ENCODE results near the gene ZBTB42. TPM values are rescaled to one million over a fixed set of nuclear protein-coding genes. Genes with fewer than 3 reads are reported as not detected.

ZBTB42 gene
- total RNA-seq, 1 donor from 2014 or later: 6.0 TPM

DNA sequence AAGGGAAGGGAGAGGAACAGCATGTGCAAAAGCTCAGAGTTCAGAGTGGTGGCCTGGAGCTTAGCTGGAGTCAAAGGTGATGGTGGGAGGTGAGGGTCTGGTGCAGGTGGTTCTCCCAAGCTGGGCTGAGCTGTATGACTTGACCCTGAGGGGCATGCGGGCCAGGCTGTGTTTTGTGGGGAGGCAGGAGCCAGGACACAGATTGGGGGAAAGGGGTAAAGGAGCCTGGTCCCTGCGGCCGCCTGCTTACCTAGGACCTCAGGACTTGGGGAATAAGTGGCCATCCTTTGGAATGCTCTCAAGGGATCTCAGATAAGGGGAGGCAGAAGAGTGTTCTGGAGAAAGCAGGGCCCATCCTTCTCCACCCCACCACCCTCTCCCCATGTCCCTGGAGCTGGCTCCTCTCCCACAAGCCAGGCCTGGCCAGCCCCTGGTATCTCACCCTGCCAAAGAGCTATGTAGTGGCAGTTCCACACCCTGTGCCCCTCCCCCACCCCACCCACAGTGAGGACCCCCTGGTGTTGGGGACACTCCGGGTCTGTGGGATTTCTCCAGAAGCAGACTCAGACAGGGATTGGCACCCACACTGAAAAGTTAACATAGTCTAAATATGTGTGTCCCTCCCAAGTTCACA lies 44.2 kb downstream of the ZBTB42 start:
- DNase-seq: no peak
- peaks cover 9% of the 10 kb centered on the region for H3K27me3 Mint-ChIP-seq (ENCODE audit: unreplicated experiment)
- H3K36me3 Mint-ChIP-seq (ENCODE audit: unreplicated experiment): no peaks in the 10 kb centered on the region
- no peak overlapping the region for H3K4me3 Mint-ChIP-seq (ENCODE audit: unreplicated experiment)
- H3K4me1 Mint-ChIP-seq (ENCODE audit: low read depth, unreplicated experiment): no peaks in the 10 kb centered on the region
- TF ChIP-seq, protein P1, sequence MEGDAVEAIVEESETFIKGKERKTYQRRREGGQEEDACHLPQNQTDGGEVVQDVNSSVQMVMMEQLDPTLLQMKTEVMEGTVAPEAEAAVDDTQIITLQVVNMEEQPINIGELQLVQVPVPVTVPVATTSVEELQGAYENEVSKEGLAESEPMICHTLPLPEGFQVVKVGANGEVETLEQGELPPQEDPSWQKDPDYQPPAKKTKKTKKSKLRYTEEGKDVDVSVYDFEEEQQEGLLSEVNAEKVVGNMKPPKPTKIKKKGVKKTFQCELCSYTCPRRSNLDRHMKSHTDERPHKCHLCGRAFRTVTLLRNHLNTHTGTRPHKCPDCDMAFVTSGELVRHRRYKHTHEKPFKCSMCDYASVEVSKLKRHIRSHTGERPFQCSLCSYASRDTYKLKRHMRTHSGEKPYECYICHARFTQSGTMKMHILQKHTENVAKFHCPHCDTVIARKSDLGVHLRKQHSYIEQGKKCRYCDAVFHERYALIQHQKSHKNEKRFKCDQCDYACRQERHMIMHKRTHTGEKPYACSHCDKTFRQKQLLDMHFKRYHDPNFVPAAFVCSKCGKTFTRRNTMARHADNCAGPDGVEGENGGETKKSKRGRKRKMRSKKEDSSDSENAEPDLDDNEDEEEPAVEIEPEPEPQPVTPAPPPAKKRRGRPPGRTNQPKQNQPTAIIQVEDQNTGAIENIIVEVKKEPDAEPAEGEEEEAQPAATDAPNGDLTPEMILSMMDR (IDR thresholded peaks at IDR 0.05; ENCODE audit: partially characterized antibody, unreplicated experiment): no peak
- H3K27ac Mint-ChIP-seq (ENCODE audit: unreplicated experiment): no peak overlapping the region
- peaks cover 2% of the 10 kb centered on the region for H3K9me3 Mint-ChIP-seq (ENCODE audit: unreplicated experiment)

DNA sequence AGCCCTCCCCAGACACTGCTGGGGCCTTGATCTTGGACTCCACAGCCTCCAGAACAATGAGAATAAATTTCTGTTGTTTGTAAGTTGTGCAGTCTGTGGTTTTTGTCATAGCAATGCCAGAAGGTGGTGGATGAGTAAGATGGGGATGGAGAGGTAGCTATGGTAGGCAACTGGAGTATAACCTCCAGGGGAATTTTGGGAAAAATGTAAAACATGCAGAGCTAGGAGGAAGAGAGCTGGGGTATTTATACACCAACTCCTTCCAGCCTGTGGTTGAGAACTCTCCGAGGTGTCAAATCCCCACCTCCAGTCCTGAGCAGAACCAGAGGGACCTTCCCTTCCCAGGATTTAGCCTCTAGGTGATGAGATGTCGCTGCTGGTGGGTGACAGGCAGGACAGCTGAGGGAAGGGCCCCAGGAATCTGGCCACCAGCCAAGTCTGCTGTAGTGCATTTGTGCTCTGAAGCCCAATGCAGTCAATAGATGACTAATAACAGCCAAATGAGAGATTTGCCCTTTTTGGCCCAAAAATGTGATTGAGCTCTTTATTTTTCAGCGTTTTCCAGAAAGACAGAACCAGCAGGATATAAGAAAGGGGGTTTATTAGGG lies 45.0 kb downstream of the ZBTB42 start:
- H3K4me1 Mint-ChIP-seq (ENCODE audit: low read depth, unreplicated experiment): no peaks in the 10 kb centered on the region
- peaks cover 2% of the 10 kb centered on the region for H3K9me3 Mint-ChIP-seq (ENCODE audit: unreplicated experiment)
- H3K27ac Mint-ChIP-seq (ENCODE audit: unreplicated experiment): no peak overlapping the region
- DNase-seq: no peak
- H3K4me3 Mint-ChIP-seq (ENCODE audit: unreplicated experiment): no peak overlapping the region
- TF ChIP-seq, protein P1 (IDR thresholded peaks at IDR 0.05; ENCODE audit: partially characterized antibody, unreplicated experiment): no peak
- no peaks in the 10 kb centered on the region for H3K36me3 Mint-ChIP-seq (ENCODE audit: unreplicated experiment)
- peaks cover 9% of the 10 kb centered on the region for H3K27me3 Mint-ChIP-seq (ENCODE audit: unreplicated experiment)

DNA sequence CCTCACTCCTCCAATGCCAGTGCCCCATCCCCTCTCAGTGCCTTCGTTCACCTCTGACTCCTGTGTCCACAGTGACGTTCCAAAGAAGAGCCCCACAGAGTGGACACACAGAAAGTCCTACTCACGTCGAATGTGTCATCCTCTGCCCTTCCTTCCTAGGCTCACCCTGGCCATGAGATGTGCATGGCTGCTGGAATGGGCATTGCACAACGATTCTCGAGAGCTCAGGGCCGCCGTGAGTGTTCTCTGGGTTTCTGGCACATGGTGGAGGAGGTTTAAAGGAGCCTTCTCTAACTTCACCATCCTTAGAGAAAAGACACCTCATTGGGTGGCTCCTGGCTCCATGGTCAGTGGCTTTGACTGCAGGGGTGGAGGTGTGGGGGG lies 51.4 kb downstream of the ZBTB42 start:
- TF ChIP-seq, protein P1 (IDR thresholded peaks at IDR 0.05; ENCODE audit: partially characterized antibody, unreplicated experiment): no peak
- Mint-ChIP-seq H3K4me1 (ENCODE audit: low read depth, unreplicated experiment) (no peaks in the 10 kb centered on the region), H3K36me3 (ENCODE audit: unreplicated experiment) (no peaks in the 10 kb centered on the region), H3K27ac (ENCODE audit: unreplicated experiment) (no peak overlapping the region), H3K27me3 (ENCODE audit: unreplicated experiment) (peaks cover 1% of the 10 kb centered on the region), H3K9me3 (ENCODE audit: unreplicated experiment) (peaks cover 7% of the 10 kb centered on the region), H3K4me3 (ENCODE audit: unreplicated experiment) (peak overlapping the region; percentile 20)
- no peak for DNase-seq

Other genes starting within 250 kb of the ZBTB42 start
- gene C14orf180, start 221.3 kb upstream of the ZBTB42 start, total RNA-seq (ENCODE audit: unreplicated experiment): not detected
- gene TMEM179, start 196.3 kb upstream of the ZBTB42 start, total RNA-seq (ENCODE audit: unreplicated experiment): 28.8 TPM
- 11.8 TPM for gene INF2, start 111.5 kb upstream of the ZBTB42 start, total RNA-seq (ENCODE audit: unreplicated experiment)
- 45.1 TPM for gene ADSS1, start 76.9 kb upstream of the ZBTB42 start, total RNA-seq (ENCODE audit: unreplicated experiment)
- 30.5 TPM for gene SIVA1, start 48.0 kb upstream of the ZBTB42 start, total RNA-seq (ENCODE audit: unreplicated experiment)
- 300 TPM for gene AKT1, start 5.4 kb upstream of the ZBTB42 start, total RNA-seq (ENCODE audit: unreplicated experiment)
- gene CEP170B, start 64.2 kb downstream of the ZBTB42 start, total RNA-seq (ENCODE audit: unreplicated experiment): 80.4 TPM
- gene PLD4, start 123.8 kb downstream of the ZBTB42 start, total RNA-seq (ENCODE audit: unreplicated experiment): not detected
- 44.8 TPM for gene AHNAK2, start 177.3 kb downstream of the ZBTB42 start, total RNA-seq (ENCODE audit: unreplicated experiment)
- 5.9 TPM for gene CLBA1, start 184.7 kb downstream of the ZBTB42 start, total RNA-seq (ENCODE audit: unreplicated experiment)
- 23.2 TPM for gene CDCA4, start 220.0 kb downstream of the ZBTB42 start, total RNA-seq (ENCODE audit: unreplicated experiment)

Data from glutamatergic neuron (in vitro differentiated cells).